ENCODE results near the gene SEC23B.
"Not testable (repeated sequence)": the region's sequence is repeated elsewhere in the genome, so short reads cannot be mapped to it uniquely, and the experiment has no call there.

The SEC23B gene

DNA sequence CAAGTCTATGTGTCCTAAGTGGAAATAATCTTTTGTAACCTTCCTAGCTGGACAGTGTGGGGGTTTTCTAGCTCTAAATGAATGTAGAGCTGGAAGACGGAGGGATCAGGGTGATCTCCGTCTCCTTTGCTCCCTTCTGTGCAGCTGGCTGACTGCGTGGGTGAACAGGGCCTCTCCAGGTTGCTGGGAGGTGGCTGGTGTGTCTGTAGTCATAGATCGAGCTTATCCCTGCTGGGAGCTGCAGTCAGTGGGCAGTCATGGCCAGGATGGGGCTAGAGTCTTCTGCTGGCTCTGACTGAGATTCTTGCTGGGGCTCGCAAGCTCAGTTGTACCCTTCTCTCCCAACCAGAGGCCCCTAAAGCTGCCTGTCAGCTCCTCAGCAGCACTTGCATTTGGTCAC, 6.4 kb downstream of the SEC23B start:
- no peaks in the 10 kb centered on the region for H3K4me1 ChIP-seq (ENCODE audit: control insufficient read depth, low read depth, low read length)
- no peak overlapping the region for H3K27ac ChIP-seq (ENCODE audit: low read depth, low read length)
- H3K18ac ChIP-seq (ENCODE audit: low read length), result no peak overlapping the region
- H3K27me3 ChIP-seq (ENCODE audit: insufficient read depth, low read length, poor library complexity), result no peaks in the 10 kb centered on the region
- no peak overlapping the region for H3K4me3 ChIP-seq (ENCODE audit: low read length)
- no CpG with 5 or more reads among the region's 5 CpGs for WGBS (ENCODE audit: extremely low coverage, insufficient coverage, low lambda C conversion rate)
- no peak overlapping the region for H3K56ac ChIP-seq (ENCODE audit: low read length)
- H2BK120ac ChIP-seq (ENCODE audit: low read depth, low read length), result no peak overlapping the region
- no peak overlapping the region for H3K23ac ChIP-seq (ENCODE audit: low read length)
- H3K4ac ChIP-seq (ENCODE audit: low read depth, low read length), result no peak overlapping the region
- H2BK5ac ChIP-seq (ENCODE audit: low read length), result no peak overlapping the region
- H3K36me3 ChIP-seq (ENCODE audit: control insufficient read depth, insufficient read depth, low read length), result peaks cover 6% of the 10 kb centered on the region
- DNase-seq, result no peak
- no peak overlapping the region for H3K4me2 ChIP-seq (ENCODE audit: low read length)
- no peak overlapping the region for H2AK5ac ChIP-seq (ENCODE audit: low read length)
- H4K8ac ChIP-seq (ENCODE audit: low read depth, low read length), result no peak overlapping the region
- no peak overlapping the region for H2BK15ac ChIP-seq (replicated peaks; ENCODE audit: low read depth)
- no peaks in the 10 kb centered on the region for H3K79me2 ChIP-seq (ENCODE audit: control insufficient read depth, insufficient read depth, low read length)
- H3K79me1 ChIP-seq (ENCODE audit: low read length), result peaks cover 2% of the 10 kb centered on the region
- no peak overlapping the region for H3K9ac ChIP-seq (ENCODE audit: low read length)
- no peak overlapping the region for H4K5ac ChIP-seq (ENCODE audit: low read length)

DNA sequence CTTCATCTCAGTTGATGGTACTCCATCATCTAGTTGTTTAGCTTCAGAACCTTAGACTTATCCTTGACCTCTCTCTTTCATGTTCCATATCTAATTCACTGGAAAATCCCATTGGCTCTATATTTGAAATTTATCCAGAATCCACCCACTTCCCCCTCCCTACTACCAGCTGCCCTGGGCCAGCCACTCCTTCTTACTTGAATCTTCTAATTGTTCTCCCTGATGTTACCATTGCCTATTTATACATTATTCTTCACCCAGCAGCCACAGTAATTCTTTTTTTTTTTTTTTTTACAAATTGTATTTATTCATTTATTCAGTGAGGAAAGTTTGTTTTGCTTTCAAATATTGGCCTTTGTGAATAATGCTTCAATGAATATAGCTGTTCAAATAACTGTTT, 8.2 kb downstream of the SEC23B start:
- Histone ChIP-seq H3K79me2 (ENCODE audit: control insufficient read depth, insufficient read depth, low read length) (no peaks in the 10 kb centered on the region), H3K23ac (ENCODE audit: low read length) (no peak overlapping the region), H2BK5ac (ENCODE audit: low read length) (no peak overlapping the region), H3K9ac (ENCODE audit: low read length) (no peak overlapping the region), H3K27me3 (ENCODE audit: insufficient read depth, low read length, poor library complexity) (no peaks in the 10 kb centered on the region), H2BK15ac (replicated peaks; ENCODE audit: low read depth) (no peak overlapping the region), H3K4ac (ENCODE audit: low read depth, low read length) (no peak overlapping the region), H3K4me3 (ENCODE audit: low read length) (no peak overlapping the region), H3K18ac (ENCODE audit: low read length) (no peak overlapping the region), H3K4me2 (ENCODE audit: low read length) (no peak overlapping the region), H2BK120ac (ENCODE audit: low read depth, low read length) (no peak overlapping the region), H2AK5ac (ENCODE audit: low read length) (no peak overlapping the region), H3K79me1 (ENCODE audit: low read length) (peaks cover 2% of the 10 kb centered on the region), H4K5ac (ENCODE audit: low read length) (no peak overlapping the region), H3K27ac (ENCODE audit: low read depth, low read length) (no peak overlapping the region), H3K36me3 (ENCODE audit: control insufficient read depth, insufficient read depth, low read length) (peaks cover 4% of the 10 kb centered on the region), H4K8ac (ENCODE audit: low read depth, low read length) (no peak overlapping the region), H3K56ac (ENCODE audit: low read length) (no peak overlapping the region), H3K4me1 (ENCODE audit: control insufficient read depth, low read depth, low read length) (no peaks in the 10 kb centered on the region)
- no peak for DNase-seq

DNA sequence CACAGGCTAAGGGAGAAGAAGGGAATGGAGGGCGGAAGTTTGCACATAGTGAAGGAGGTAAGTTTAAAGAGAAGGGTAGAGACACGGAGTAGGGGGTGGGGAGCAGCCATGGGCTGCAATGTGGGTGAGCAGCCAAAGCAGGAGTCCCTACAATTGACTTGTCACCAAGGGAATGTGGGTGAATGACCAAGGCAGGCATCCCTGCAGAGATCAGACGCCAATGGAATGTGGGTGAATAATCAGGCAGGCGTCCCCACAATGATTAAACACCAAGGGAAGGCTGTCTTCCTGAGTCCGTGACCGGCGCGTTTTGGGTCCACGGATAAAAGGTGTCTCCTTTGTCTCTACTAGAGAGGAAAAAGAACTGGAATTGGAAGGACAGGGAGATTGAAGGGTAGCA, 14.3 kb downstream of the SEC23B start:
- not testable (repeated sequence) for H3K79me2 ChIP-seq (ENCODE audit: control insufficient read depth, insufficient read depth, low read length); H3K18ac ChIP-seq (ENCODE audit: low read length); H3K27me3 ChIP-seq (ENCODE audit: insufficient read depth, low read length, poor library complexity); H3K27ac ChIP-seq (ENCODE audit: low read depth, low read length); DNase-seq; H4K5ac ChIP-seq (ENCODE audit: low read length); H2BK15ac ChIP-seq (replicated peaks; ENCODE audit: low read depth); H3K9ac ChIP-seq (ENCODE audit: low read length); H3K79me1 ChIP-seq (ENCODE audit: low read length); H3K4me2 ChIP-seq (ENCODE audit: low read length); H2AK5ac ChIP-seq (ENCODE audit: low read length); H3K23ac ChIP-seq (ENCODE audit: low read length); H3K4me3 ChIP-seq (ENCODE audit: low read length); H2BK120ac ChIP-seq (ENCODE audit: low read depth, low read length); H4K8ac ChIP-seq (ENCODE audit: low read depth, low read length); H3K4ac ChIP-seq (ENCODE audit: low read depth, low read length); H3K36me3 ChIP-seq (ENCODE audit: control insufficient read depth, insufficient read depth, low read length); H2BK5ac ChIP-seq (ENCODE audit: low read length); H3K4me1 ChIP-seq (ENCODE audit: control insufficient read depth, low read depth, low read length); H3K56ac ChIP-seq (ENCODE audit: low read length)
- no CpG with 5 or more reads among the region's 9 CpGs for WGBS (ENCODE audit: extremely low coverage, insufficient coverage, low lambda C conversion rate)

DNA sequence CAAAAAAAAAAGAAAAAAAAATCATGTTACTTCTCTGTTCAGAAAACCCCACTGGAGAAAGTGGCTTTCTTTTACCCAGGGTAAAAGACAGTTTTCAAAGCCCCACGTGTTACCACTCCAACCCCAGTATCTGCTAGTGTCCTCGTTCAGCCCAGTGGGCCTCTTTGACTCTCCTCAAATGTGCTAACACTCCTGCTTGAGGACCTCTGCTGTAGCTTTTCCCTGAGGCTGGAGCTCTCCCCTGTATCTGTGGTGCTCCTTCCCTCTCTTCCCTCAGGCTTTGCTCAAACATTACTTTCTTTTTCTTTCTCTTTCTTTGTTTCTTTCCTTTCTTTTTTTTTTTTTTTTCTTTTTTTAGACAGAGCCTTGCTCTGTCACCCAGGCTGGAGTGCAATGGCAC, 15.3 kb downstream of the SEC23B start:
- no peak overlapping the region for H2BK15ac ChIP-seq (replicated peaks; ENCODE audit: low read depth)

DNA sequence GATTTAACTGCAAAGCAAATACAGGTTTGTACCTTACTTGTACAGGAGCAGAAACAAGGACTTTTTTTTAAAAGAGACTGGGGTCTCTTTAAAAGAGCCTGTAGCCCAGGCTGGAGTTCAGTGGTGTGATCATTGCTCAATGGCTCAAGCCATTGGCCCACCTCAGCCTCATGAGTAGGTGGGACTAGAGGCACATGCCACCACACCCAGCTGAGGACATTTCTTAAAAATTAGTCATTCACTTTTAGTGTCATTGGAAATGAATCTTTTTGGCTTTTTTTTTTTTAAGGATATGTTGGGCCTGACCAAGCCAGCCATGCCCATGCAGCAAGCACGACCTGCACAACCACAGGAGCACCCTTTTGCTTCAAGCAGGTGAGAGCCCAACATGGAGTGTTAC, 16.9 kb downstream of the SEC23B start:
- no CpG with 5 or more reads among the region's 1 CpG for WGBS (ENCODE audit: extremely low coverage, insufficient coverage, low lambda C conversion rate)
- Histone ChIP-seq H3K56ac (ENCODE audit: low read length) (no peak overlapping the region), H3K27ac (ENCODE audit: low read depth, low read length) (no peak overlapping the region), H3K36me3 (ENCODE audit: control insufficient read depth, insufficient read depth, low read length) (peaks cover 14% of the 10 kb centered on the region), H3K4ac (ENCODE audit: low read depth, low read length) (no peak overlapping the region), H2AK5ac (ENCODE audit: low read length) (no peak overlapping the region), H2BK5ac (ENCODE audit: low read length) (no peak overlapping the region), H4K5ac (ENCODE audit: low read length) (no peak overlapping the region), H3K18ac (ENCODE audit: low read length) (no peak overlapping the region), H3K4me1 (ENCODE audit: control insufficient read depth, low read depth, low read length) (no peaks in the 10 kb centered on the region), H3K23ac (ENCODE audit: low read length) (no peak overlapping the region), H3K79me1 (ENCODE audit: low read length) (peaks cover 1% of the 10 kb centered on the region), H3K27me3 (ENCODE audit: insufficient read depth, low read length, poor library complexity) (no peaks in the 10 kb centered on the region), H3K9ac (ENCODE audit: low read length) (no peak overlapping the region), H3K4me3 (ENCODE audit: low read length) (no peak overlapping the region), H4K8ac (ENCODE audit: low read depth, low read length) (no peak overlapping the region), H2BK120ac (ENCODE audit: low read depth, low read length) (no peak overlapping the region), H3K4me2 (ENCODE audit: low read length) (no peak overlapping the region), H3K79me2 (ENCODE audit: control insufficient read depth, insufficient read depth, low read length) (no peaks in the 10 kb centered on the region), H2BK15ac (replicated peaks; ENCODE audit: low read depth) (no peak overlapping the region)
- no peak for DNase-seq

More for the DNA sequence above, 15.3 kb downstream of the SEC23B start:
- Histone ChIP-seq H3K23ac (ENCODE audit: low read length) (no peak overlapping the region), H3K18ac (ENCODE audit: low read length) (no peak overlapping the region), H2BK120ac (ENCODE audit: low read depth, low read length) (no peak overlapping the region), H3K27me3 (ENCODE audit: insufficient read depth, low read length, poor library complexity) (no peaks in the 10 kb centered on the region), H3K4me1 (ENCODE audit: control insufficient read depth, low read depth, low read length) (no peaks in the 10 kb centered on the region), H3K36me3 (ENCODE audit: control insufficient read depth, insufficient read depth, low read length) (peaks cover 8% of the 10 kb centered on the region), H3K56ac (ENCODE audit: low read length) (no peak overlapping the region), H4K5ac (ENCODE audit: low read length) (no peak overlapping the region), H3K9ac (ENCODE audit: low read length) (no peak overlapping the region), H3K27ac (ENCODE audit: low read depth, low read length) (no peak overlapping the region), H3K79me1 (ENCODE audit: low read length) (peaks cover 2% of the 10 kb centered on the region), H3K79me2 (ENCODE audit: control insufficient read depth, insufficient read depth, low read length) (no peaks in the 10 kb centered on the region), H4K8ac (ENCODE audit: low read depth, low read length) (no peak overlapping the region), H3K4ac (ENCODE audit: low read depth, low read length) (no peak overlapping the region), H3K4me2 (ENCODE audit: low read length) (no peak overlapping the region), H3K4me3 (ENCODE audit: low read length) (no peak overlapping the region), H2AK5ac (ENCODE audit: low read length) (no peak overlapping the region), H2BK5ac (ENCODE audit: low read length) (no peak overlapping the region)
- DNase-seq, result no peak
- WGBS (ENCODE audit: extremely low coverage, insufficient coverage, low lambda C conversion rate), result no CpG with 5 or more reads among the region's 2 CpGs

DNA sequence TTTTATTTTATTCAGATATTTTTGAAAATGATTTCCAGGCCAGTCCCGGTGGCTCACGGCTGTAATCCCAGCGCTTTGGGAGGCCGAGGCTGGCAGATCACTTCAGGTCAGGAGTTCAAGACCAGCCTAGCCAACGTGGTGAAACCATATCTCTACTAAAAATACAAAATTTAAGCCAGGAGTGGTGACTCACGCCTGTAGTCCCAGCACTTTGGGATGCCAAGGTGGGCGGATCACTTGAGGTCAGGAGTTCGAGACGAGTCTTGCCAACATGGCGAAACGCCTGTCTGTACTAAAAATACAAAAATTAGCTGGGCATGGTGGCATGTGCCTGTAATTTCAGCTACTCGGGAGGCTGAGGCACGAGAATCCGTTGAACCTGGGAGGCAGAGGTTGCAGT, 19.0 kb downstream of the SEC23B start:
- H3K36me3 ChIP-seq (ENCODE audit: control insufficient read depth, insufficient read depth, low read length), result peaks cover 17% of the 10 kb centered on the region
- not testable (repeated sequence) for H3K79me2 ChIP-seq (ENCODE audit: control insufficient read depth, insufficient read depth, low read length); H4K5ac ChIP-seq (ENCODE audit: low read length); H2AK5ac ChIP-seq (ENCODE audit: low read length); H3K4ac ChIP-seq (ENCODE audit: low read depth, low read length); H4K8ac ChIP-seq (ENCODE audit: low read depth, low read length); H3K4me2 ChIP-seq (ENCODE audit: low read length); H3K18ac ChIP-seq (ENCODE audit: low read length); DNase-seq; H3K56ac ChIP-seq (ENCODE audit: low read length); H3K79me1 ChIP-seq (ENCODE audit: low read length); H3K4me3 ChIP-seq (ENCODE audit: low read length); H2BK120ac ChIP-seq (ENCODE audit: low read depth, low read length); H2BK5ac ChIP-seq (ENCODE audit: low read length); H3K23ac ChIP-seq (ENCODE audit: low read length); H3K4me1 ChIP-seq (ENCODE audit: control insufficient read depth, low read depth, low read length); H2BK15ac ChIP-seq (replicated peaks; ENCODE audit: low read depth); H3K9ac ChIP-seq (ENCODE audit: low read length); H3K27me3 ChIP-seq (ENCODE audit: insufficient read depth, low read length, poor library complexity); H3K27ac ChIP-seq (ENCODE audit: low read depth, low read length)
- WGBS (ENCODE audit: extremely low coverage, insufficient coverage, low lambda C conversion rate), result no CpG with 5 or more reads among the region's 14 CpGs
